Measurements from ENCODE around the gene BHMT.

DNA sequence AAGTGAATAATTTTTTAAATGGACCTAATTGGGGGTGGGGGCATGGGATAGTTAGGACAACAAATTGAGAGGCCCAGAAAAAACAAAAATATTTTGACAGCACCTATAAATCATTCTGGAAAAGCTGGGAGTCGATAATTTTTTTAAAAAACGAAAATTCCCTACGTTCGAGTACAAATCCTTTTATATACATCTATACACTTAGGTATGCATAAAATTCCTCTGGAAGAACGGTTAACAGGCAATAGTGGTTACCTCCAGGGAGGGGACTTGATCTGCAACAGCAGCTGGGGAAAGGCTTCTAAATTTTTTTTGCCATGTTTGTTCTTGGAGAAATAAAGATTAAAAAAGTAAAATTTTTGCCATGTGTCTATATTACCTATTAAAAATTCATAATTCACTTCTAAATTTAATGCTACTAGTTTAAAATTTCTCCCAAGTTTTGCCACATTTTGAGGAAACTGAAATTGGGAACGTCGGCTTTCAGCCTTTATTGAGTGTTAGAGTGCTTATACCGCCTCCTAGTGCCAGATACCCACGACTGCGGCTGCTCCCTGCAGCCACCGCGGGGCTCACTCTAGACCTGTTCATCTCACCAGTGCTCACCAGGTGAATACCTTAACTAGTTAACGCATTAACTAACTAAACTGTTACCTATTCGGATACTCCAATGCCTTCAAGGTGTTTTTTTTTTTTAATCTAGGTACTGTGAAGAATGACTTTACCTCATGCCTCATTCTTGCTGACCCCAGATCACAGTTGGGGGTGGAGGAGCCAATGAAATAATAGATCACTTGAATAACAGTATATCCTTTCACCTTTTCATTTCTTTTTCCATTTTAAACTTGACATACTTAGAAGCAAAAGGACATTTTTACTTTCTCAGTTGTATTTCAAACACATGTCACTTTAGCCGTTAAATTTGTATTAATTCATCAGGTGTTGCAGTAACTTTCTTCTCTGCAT is 1.8 kb upstream of the BHMT start:
- TF ChIP-seq, protein P1, sequence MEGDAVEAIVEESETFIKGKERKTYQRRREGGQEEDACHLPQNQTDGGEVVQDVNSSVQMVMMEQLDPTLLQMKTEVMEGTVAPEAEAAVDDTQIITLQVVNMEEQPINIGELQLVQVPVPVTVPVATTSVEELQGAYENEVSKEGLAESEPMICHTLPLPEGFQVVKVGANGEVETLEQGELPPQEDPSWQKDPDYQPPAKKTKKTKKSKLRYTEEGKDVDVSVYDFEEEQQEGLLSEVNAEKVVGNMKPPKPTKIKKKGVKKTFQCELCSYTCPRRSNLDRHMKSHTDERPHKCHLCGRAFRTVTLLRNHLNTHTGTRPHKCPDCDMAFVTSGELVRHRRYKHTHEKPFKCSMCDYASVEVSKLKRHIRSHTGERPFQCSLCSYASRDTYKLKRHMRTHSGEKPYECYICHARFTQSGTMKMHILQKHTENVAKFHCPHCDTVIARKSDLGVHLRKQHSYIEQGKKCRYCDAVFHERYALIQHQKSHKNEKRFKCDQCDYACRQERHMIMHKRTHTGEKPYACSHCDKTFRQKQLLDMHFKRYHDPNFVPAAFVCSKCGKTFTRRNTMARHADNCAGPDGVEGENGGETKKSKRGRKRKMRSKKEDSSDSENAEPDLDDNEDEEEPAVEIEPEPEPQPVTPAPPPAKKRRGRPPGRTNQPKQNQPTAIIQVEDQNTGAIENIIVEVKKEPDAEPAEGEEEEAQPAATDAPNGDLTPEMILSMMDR (conservative IDR thresholded peaks at IDR 0.05; ENCODE audit: low read length): peak; percentile 83
- TF ChIP-seq EZH2phosphoT487 (IDR thresholded peaks at IDR 0.05; ENCODE audit: borderline replicate concordance, low read depth, low read length): no peak
